Measurements from ENCODE around the gene SLC25A33.

DNA sequence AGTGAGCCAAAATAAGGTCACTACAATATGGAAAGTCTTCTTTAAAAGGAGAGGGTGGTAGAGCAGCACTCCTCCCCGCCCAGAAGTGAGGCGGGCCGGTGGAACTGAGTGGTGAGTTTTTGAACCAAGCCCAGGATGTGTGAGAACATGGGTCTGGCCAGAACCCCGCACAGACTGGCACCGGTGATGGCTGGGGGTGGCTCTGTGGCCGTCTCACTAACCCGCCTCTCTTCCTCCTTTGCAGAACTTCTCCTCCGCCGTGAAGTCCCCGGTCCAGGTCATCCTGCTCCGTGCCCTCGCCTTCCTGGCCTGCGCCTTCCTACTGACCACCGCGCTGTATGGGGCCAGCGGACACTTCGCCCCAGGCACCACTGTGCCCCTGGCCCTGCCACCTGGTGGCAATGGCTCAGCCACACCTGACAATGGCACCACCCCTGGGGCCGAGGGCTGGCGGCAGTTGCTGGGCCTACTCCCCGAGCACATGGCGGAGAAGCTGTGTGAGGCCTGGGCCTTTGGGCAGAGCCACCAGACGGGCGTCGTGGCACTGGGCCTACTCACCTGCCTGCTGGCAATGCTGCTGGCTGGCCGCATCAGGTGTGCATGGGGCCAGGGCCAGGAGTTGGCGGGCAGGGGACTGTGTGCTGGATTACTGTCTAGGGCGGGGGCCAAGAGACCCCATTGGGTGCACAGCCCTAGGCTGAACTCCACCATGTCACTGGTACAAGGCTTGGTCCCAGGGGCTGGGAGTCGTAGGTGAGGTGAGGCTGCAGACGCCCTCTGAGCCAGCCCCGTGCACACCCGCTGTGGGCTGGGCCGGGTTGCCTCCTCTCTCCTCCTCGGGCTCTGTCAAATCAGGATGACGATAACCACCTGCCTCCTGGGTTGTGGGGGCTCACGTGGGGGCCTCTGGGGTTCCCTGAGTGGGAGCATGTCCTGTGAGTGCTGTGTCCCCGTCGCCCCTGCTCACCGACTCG is 61.9 kb downstream of the SLC25A33 start:
- TF ChIP-seq POLR2A (IDR thresholded peaks at IDR 0.05; ENCODE audit: low read length) (no peak), GATA1 (IDR thresholded peaks at IDR 0.05; ENCODE audit: low read depth, low read length) (no peak)
